ENCODE measurements around the gene CATSPER1.

CATSPER1 gene

DNA sequence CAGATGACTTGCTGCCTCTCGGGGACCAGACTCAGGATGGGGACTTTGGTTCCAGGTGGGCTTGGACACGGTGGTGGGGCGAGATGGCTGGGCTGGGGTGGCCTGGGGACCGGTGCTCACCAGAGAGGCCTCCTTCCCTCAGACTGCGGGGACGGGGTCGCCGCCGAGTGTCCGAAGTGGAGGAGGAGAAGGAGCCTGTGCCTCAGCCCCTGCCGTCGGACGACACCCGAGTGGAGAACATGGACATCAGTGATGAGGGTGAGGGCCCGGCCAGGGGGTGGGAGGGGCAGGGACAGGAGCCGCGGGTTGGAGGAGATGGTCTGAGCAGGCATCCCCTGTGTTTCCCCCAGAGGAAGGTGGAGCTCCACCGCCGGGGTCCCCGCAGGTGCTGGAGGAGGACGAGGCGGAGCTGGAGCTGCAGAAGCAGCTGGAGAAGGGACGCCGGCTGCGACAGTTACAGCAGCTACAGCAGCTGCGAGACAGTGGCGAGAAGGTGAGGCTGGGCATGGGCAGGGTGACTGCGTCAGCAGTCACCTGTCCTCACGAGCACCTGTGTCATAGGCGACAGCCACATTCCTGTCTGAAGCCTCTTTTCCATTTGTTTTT, 58.8 kb downstream of the CATSPER1 start:
- H3K4me3 ChIP-seq (replicated peaks; ENCODE audit: low read depth, low read length), result no peak overlapping the region
- no peak for TF ChIP-seq CTCF (IDR thresholded peaks at IDR 0.05; ENCODE audit: low read length, missing control alignments)
- DNase-seq (ENCODE audit: low read depth), result no peak
